GM19463 (cell line): ENCODE results near the gene KRTAP10-6.
"Not testable (repeated sequence)": the region's sequence is repeated elsewhere in the genome, so short reads cannot be mapped to it uniquely, and the experiment has no call there.

Experiments used
- ATAC-seq: cut with Tn5 transposase; IDR thresholded peaks from one replicate; pipeline ENCODE4 v1.9.1; 2021; ENCODE audit warnings: mild to moderate bottlenecking, moderate library complexity; ENCODE audit not compliant: unreplicated experiment

Gene KRTAP10-6

GRCh38 chr21:44618504-44618903 is 26.2 kb upstream of the KRTAP10-6 start:
- no peak for ATAC-seq

- no peak for ATAC-seq
These were observed 24.8 kb upstream of the KRTAP10-6 start for GRCh38 chr21:44617071-44617501.

- ATAC-seq: no peak
These were observed 24.3 kb upstream of the KRTAP10-6 start for GRCh38 chr21:44616591-44616926.

GRCh38 chr21:44615911-44616590 is 23.7 kb upstream of the KRTAP10-6 start:
- ATAC-seq: no peak

GRCh38 chr21:44615466-44615865 is 23.2 kb upstream of the KRTAP10-6 start:
- ATAC-seq: no peak

- ATAC-seq: no peak
These were observed 22.7 kb upstream of the KRTAP10-6 start for GRCh38 chr21:44614961-44615391.

GRCh38 chr21:44614161-44614631 is 21.9 kb upstream of the KRTAP10-6 start:
- no peak for ATAC-seq

- ATAC-seq: no peak
These were observed 21.3 kb upstream of the KRTAP10-6 start for GRCh38 chr21:44613386-44614155.

- no peak for ATAC-seq
These were observed 20.4 kb upstream of the KRTAP10-6 start for GRCh38 chr21:44612669-44613229.

GRCh38 chr21:44612029-44612486 is 19.8 kb upstream of the KRTAP10-6 start, which contains the start of gene KRTAP10-8:
KRTAP10-8 (plus strand) TSS chr21:44612079; CDS start chr21:44612101, 22 bp downstream.
- ATAC-seq: no peak

- ATAC-seq: no peak
These were observed 19.2 kb upstream of the KRTAP10-6 start for GRCh38 chr21:44611551-44611950.

- not testable (repeated sequence) for ATAC-seq
These were observed 18.0 kb upstream of the KRTAP10-6 start for GRCh38 chr21:44610157-44610843.

GRCh38 chr21:44609193-44609592 is 16.9 kb upstream of the KRTAP10-6 start:
- ATAC-seq: no peak

GRCh38 chr21:44606495-44606894 is 14.2 kb upstream of the KRTAP10-6 start:
- ATAC-seq: no peak

- no peak for ATAC-seq
These were observed 11.6 kb upstream of the KRTAP10-6 start for GRCh38 chr21:44603911-44604310.

- ATAC-seq: no peak
These were observed 11.0 kb upstream of the KRTAP10-6 start for GRCh38 chr21:44603109-44603875.

- ATAC-seq: no peak
These were observed 10.2 kb upstream of the KRTAP10-6 start for GRCh38 chr21:44602463-44602850.

GRCh38 chr21:44601596-44602462 is 9.5 kb upstream of the KRTAP10-6 start:
- ATAC-seq: no peak

GRCh38 chr21:44601091-44601490 is 8.8 kb upstream of the KRTAP10-6 start:
- ATAC-seq: not testable (repeated sequence)
